GM21529 (cell line): ENCODE results near the gene FAM89A.
"Not testable (repeated sequence)": the region's sequence is repeated elsewhere in the genome, so short reads cannot be mapped to it uniquely, and the experiment has no call there.

Experiments
- ATAC-seq: cut with Tn5 transposase; IDR thresholded peaks from one replicate; pipeline ENCODE4 v1.9.1; 2021; ENCODE audit not compliant: unreplicated experiment

Gene FAM89A

DNA sequence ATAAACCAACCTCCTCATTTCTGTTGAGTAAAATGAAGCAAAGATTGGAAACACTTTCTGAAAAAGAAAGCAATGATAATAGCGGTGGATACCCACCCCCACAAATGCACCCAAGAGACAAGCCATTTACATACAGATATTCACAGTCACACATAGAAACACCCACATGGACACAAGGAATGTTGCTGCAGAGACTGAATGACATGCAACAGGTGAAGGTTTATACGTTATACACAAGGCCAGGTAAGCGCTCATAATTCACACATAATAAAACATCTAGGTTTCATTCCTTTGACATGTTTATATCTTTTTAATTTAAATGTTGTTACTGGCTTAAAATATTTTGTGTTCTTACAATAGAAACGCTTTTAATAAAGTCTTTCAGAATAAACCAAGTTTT is 39.9 kb downstream of the FAM89A start:
- no peak for ATAC-seq

DNA sequence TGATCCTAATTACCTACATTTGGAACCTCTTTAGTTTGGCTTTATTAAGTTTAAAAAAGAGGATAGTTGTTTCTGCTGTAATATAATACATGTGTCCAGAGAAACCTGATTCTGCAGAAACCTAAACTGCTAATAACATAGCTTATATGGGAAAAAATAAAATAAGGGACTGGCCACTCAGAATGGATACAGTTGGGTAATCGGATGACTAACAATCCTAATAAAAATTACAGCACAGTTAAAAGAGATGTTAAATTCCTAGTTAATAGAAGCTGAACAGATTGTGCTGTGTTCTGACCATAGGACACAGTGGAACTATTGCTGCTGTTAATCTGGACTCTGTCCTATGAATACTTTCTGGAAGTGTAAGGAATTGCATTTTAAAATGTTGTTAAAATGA is 45.2 kb downstream of the FAM89A start:
- ATAC-seq, result no peak

GRCh38 chr1:230992100-230992774 is 47.8 kb downstream of the FAM89A start:
- no peak for ATAC-seq

- ATAC-seq, result no peak
Observed at GRCh38 chr1:230987448-230987847, 52.6 kb downstream of the FAM89A start.

- no peak for ATAC-seq
Observed at GRCh38 chr1:230986976-230987375, 53.1 kb downstream of the FAM89A start.

- ATAC-seq, result no peak
Observed at GRCh38 chr1:230985711-230986110, 54.3 kb downstream of the FAM89A start.

DNA sequence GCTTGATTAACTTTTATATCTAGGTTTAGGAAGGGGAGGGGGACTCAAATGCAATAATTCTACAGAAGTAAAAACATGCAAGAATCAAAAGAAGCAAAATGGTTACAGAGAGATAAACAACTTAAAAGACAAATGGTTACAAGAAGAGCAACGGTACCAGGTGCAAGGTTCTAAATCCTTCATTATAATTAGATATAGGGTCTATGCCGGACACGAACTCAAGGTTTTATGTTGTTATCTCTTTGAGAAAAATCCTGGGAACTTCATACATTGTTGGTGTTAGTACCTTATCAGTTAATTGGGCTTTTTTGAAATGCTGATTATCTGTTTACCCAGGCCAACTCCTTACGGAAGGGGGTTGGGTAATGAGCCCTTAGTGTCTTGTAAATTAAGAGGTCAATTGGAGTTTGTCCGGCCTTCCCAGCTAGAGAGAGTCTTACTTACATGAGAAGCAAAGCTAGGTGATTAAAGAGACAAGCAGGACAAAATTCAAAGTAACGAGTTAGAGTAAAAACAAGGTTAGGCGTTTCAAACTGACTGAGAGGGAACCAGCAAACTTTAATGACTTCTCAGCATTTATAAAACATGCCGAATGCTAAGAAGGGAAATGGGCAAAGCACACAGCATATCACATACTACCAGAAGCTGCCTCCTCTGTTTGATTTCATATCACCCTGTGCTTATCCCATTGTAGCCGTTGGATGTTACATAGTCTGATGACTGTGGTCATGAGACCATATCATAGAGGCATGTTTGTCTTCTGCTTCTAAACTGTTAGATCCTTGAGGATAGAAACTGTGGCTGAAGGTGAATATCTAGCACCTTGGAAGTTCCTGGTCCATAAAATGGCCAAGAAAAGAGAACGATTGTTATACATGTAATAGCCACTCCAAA is 55.2 kb downstream of the FAM89A start:
- ATAC-seq, result not testable (repeated sequence)

DNA sequence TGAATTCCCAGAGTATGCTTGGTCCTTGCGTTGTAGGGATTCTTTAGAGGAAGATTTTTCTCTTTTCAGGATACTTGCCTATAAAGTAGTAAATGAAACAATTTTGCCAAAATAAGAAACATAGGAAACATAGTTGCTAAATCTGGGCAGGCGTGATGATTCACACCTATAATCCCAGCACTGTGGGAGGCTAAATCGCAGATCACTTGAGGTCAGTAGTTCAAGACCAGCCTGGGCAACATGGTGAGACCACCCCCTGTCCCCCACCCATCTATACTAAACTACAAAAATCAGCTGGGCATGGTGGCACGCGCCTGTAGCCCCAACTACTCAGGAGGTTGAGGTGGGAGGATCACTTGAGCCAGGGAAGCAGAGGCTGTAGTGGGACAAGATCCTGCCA is 56.2 kb downstream of the FAM89A start:
- ATAC-seq, result no peak

GRCh38 chr1:230982696-230983095 is 57.4 kb downstream of the FAM89A start:
- ATAC-seq, result no peak

DNA sequence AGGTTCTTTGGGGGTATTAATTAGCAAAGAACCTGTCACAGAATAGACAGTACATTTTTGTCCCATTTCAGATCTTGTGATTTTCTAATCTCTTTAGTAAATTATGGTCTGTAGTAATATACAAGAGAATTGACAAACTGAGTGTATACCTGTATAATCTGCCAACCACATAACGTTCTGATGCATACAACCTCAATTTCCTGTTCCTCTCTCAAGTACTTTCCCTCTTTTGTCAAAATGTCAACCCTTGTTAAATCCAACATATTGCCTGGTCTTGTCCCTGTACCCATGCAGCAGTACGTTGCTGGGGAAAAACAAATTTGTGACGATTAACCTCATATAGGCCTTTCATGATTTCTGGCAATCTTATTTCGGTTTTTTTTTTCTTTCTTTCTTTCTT is 60.1 kb downstream of the FAM89A start:
- no peak for ATAC-seq

- no peak for ATAC-seq
Observed at GRCh38 chr1:230979389-230979716, 60.7 kb downstream of the FAM89A start.

- ATAC-seq, result peak; percentile 91
Observed at GRCh38 chr1:230978491-230979388, 61.3 kb downstream of the FAM89A start, which contains the start of the genes ARV1 and TTC13. TSS of gene ARV1 (plus strand) at chr1:230979094. CDS start at chr1:230979106, 12 bp downstream. TSS of gene TTC13 (minus strand) at chr1:230978861. CDS start at chr1:230978830, 31 bp downstream.

GRCh38 chr1:230977761-230978490 is 62.1 kb downstream of the FAM89A start:
- ATAC-seq, result peak; percentile 5

- no peak for ATAC-seq
Observed at GRCh38 chr1:230976825-230977747, 63.0 kb downstream of the FAM89A start.

DNA sequence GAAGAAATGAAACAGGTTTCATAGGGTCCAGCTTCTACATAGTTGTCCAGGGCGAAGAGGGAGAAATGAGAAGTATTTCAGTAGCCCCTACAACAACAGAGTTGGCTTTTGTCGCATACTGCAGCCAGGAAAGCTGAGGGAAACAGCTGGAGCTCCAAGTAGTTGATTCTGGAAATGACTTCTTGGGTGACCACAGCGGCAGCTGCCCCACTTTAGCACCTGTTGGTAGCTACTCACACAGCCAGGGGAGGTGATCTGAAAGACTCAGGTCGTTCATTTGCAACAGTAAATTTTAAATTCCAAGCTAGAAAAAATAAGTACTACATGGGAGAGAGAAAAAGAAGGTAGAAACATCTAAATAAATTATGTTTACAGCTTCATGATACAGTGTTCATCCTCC is 63.7 kb downstream of the FAM89A start:
- no peak for ATAC-seq

DNA sequence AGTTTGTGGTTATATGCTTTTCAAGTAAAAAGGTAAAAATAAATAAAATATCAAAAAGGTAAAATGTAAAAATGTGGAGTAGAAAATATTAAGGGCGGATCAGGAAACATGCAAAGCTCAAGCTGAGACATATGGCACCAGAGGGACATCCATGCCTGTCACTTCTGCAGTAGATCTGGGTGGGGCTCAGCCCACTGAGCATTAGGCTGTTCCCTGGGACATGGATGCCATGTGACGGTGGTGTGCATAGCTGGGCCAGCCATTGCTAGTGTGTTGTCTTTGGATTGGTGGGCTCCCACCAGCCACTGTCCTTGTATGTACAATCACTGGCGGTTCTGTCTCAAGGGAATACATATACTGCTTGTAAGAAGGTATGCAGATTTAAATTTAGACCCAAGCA is 64.4 kb downstream of the FAM89A start:
- no peak for ATAC-seq

DNA sequence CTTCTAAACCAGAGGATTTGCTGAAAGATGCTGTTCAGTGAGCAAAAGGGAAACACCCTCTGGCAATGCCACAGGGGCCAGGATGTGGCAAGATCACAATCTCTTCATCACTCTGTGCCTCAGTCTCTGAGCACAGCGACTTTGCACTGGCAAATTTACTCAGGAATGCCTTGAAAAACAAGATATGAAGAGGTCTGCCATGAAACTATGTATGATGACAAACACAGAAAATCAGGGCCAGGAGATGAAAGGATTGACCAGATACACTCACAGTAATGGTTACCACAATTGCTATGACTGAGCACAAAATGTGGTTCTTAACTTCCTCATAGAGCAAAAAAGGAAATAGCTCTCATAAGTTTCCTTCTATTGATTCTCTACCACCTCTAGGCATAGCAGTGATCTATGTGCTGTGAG is 67.2 kb downstream of the FAM89A start:
- peak; percentile 72 for ATAC-seq

DNA sequence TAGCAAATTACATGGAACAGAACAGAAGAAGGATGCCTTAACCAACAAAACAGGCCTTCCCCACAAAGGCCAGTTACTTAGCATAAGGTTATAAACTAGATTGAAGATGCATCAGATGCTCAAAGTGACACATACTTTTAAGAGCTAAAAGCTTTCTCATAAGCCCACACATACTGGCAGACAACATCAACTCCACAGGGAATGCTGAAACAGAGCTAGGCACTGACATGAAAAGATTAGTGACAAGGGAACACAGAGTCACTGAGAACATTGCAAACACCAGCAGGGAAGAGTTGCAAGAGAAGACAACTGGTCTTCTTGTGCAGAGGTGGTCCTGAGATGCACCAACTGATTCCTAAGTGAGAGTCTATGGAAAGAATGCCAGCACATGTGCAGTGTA is 68.3 kb downstream of the FAM89A start:
- ATAC-seq, result no peak

- ATAC-seq, result no peak
Observed at GRCh38 chr1:230970432-230970831, 69.6 kb downstream of the FAM89A start.
